ENCODE data around the gene KRCC1.
A peak's percentile ranks its signal among the peaks of the same experiment; 100 is the strongest.
"Not testable (repeated sequence)": the region's sequence is repeated elsewhere in the genome, so short reads cannot be mapped to it uniquely, and the experiment has no call there.

Gene KRCC1

GRCh38 chr2:88074854-88075292 lies 19.3 kb upstream of the KRCC1 start:
- DNase-seq (ENCODE audit: low spot score): peak; percentile 31

- no peak for DNase-seq (ENCODE audit: low spot score)
These were observed 18.6 kb upstream of the KRCC1 start for GRCh38 chr2:88074150-88074549.

GRCh38 chr2:88071365-88071764 lies 15.8 kb upstream of the KRCC1 start:
- no peak for DNase-seq (ENCODE audit: low spot score)

GRCh38 chr2:88070055-88070454 lies 14.5 kb upstream of the KRCC1 start:
- no peak for DNase-seq (ENCODE audit: low spot score)

- DNase-seq (ENCODE audit: low spot score): no peak
These were observed 13.5 kb upstream of the KRCC1 start for GRCh38 chr2:88069117-88069516.

GRCh38 chr2:88068044-88068443 lies 12.5 kb upstream of the KRCC1 start:
- no peak for DNase-seq (ENCODE audit: low spot score)

- DNase-seq (ENCODE audit: low spot score): no peak
These were observed 12.0 kb upstream of the KRCC1 start, which contains the start of gene SMYD1 for GRCh38 chr2:88067598-88067997. SMYD1 (plus strand) TSS chr2:88067825; CDS start chr2:88067865, 40 bp downstream.

- no peak for DNase-seq (ENCODE audit: low spot score)
These were observed 11.6 kb upstream of the KRCC1 start for GRCh38 chr2:88067189-88067588.

- no peak for DNase-seq (ENCODE audit: low spot score)
These were observed 11.0 kb upstream of the KRCC1 start for GRCh38 chr2:88066543-88066942.

- no peak for DNase-seq (ENCODE audit: low spot score)
These were observed 5.7 kb upstream of the KRCC1 start for GRCh38 chr2:88061295-88061694.

- DNase-seq (ENCODE audit: low spot score): no peak
These were observed 5.3 kb upstream of the KRCC1 start for GRCh38 chr2:88060907-88061275.

- peak; percentile 62 for DNase-seq (ENCODE audit: low spot score)
These were observed 4.7 kb upstream of the KRCC1 start for GRCh38 chr2:88059979-88060906.

GRCh38 chr2:88058191-88058590 lies 2.6 kb upstream of the KRCC1 start:
- no peak for DNase-seq (ENCODE audit: low spot score)

- DNase-seq (ENCODE audit: low spot score): no peak
These were observed 1.9 kb upstream of the KRCC1 start for GRCh38 chr2:88057437-88057844.

GRCh38 chr2:88054782-88055370 lies 707 bp downstream of the KRCC1 start:
- peak; percentile 32 for DNase-seq (ENCODE audit: low spot score)

GRCh38 chr2:88053934-88054781 lies 1.4 kb downstream of the KRCC1 start:
- DNase-seq (ENCODE audit: low spot score): no peak

GRCh38 chr2:88053296-88053695 lies 2.3 kb downstream of the KRCC1 start:
- DNase-seq (ENCODE audit: low spot score): no peak

GRCh38 chr2:88051792-88052191 lies 3.8 kb downstream of the KRCC1 start:
- DNase-seq (ENCODE audit: low spot score): no peak

- no peak for DNase-seq (ENCODE audit: low spot score)
These were observed 6.0 kb downstream of the KRCC1 start for GRCh38 chr2:88049622-88050021.

- no peak for DNase-seq (ENCODE audit: low spot score)
These were observed 7.0 kb downstream of the KRCC1 start for GRCh38 chr2:88048541-88048940.

GRCh38 chr2:88045561-88045960 lies 10.0 kb downstream of the KRCC1 start:
- DNase-seq (ENCODE audit: low spot score): not testable (repeated sequence)

- no peak for DNase-seq (ENCODE audit: low spot score)
These were observed 13.1 kb downstream of the KRCC1 start for GRCh38 chr2:88042476-88042875.
